GM18502 (cell line): ENCODE results near the gene FZD2.

ENCODE experiments used
- ATAC-seq: cut with Tn5 transposase; IDR thresholded peaks from one replicate; pipeline ENCODE4 v1.9.1; 2021; ENCODE audit warnings: mild to moderate bottlenecking; ENCODE audit not compliant: unreplicated experiment, poor library complexity

The FZD2 gene

GRCh38 chr17:44602970-44603369 is 45.7 kb downstream of the FZD2 start:
- no peak for ATAC-seq

GRCh38 chr17:44604116-44604761 is 47.0 kb downstream of the FZD2 start:
- ATAC-seq = no peak

DNA sequence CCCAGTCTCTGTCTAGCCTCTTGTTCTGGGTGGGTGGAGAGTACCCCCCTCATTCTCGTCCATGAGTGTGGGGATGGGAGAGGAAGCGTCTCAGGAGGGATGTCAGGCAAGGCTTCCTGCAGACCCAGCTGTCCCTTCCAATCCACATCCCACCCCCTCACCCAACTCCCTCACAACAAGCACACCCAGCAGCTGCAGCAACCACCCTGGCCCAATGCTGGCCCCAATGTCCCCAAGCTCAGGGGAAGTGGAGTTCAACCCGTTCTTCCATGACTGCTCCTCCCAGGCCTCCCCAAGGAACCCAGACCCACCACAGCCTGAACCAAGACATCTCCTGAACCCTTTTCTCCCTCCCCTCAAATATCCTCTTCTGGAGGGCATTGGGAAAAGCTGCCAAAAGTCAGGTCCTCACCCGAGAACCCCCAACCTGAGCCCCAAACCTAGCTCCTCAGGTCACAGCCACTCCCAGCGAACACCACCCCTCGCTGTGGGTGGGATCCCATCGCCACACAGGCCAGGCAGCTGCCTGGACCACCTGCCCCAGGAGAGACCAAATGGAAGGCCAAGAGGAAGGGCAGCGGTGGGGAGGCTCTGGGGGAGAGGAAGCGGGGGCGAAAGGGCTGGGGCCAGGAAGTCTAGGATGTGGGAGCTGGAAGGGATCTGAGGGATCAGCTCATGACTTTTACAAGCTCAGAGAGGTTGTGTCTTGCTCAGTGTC is 47.6 kb downstream of the FZD2 start:
- no peak for ATAC-seq

GRCh38 chr17:44606658-44607057 is 49.4 kb downstream of the FZD2 start:
- no peak for ATAC-seq

DNA sequence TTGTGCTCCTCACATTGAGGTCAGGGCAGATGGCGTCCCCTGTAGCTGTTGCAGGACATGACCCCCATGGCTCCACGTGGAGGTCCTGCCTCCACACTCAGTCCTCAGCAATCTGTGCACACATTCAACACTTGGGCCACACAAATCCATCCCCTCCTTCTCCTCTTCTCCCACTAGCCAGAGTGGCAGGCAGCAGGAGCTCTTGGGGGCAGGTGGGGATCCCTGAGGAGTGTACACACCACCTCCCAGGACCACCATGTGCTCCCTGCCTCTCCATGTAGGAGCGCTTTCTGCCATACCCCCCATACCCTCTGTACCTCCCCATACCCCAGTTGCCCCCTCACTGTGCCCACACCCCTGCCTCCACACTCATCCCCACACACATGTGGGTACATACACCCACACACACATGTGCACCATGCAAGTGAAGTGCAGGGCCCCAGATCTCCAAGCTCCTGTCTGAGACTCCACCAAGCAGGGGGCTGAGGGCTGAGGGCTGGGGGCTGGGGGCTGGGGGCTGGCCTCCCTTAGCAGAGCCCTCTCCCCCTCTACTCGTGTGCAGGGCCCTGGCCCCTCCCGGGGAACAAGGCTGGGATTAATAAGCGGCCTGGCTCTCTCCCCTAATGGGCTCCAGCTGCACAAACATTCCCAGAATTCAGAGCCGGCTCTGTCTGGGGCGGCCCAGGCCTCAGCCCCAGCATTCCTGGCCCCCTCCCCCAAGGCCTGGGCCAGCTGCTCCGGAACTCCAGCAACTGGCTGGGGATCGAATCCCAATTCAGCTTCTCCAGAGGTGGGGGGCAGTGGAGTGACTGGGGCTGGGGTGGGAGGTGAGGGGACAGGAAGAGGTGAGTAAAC is 50.8 kb downstream of the FZD2 start:
- no peak for ATAC-seq

GRCh38 chr17:44608727-44609435 is 51.6 kb downstream of the FZD2 start:
- ATAC-seq = no peak

DNA sequence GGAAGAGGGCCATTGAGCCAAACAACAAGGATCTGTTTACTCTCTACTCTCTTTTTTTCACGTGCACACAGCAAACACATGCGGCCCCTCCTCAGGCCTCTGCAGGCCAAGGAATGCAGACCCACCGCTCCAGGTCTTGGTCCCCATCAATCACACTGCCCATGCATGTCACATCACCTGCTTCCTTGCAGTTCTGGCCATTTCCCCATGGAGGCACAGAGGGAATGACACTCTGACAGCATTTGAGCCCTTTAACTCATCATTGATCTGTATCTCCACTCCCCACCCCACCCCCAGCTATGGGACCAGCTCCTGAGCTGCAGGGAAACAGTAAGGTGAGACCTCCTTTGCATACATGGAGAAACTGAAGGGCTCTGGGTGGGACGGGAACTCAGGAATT is 53.0 kb downstream of the FZD2 start:
- ATAC-seq = no peak
